A549 (cell line): ENCODE measurements around the gene ANKMY2. TPM values are rescaled to one million over a fixed set of nuclear protein-coding genes. Genes with fewer than 3 reads are reported as not detected.
A peak's percentile ranks its signal among the peaks of the same experiment; 100 is the strongest.

Experiments used
- ATAC-seq, 2 experiments: fragments of 200-7000 bp in 1 of 2; fragments of >200 bp in 1 of 2; cut with Nextera tagmentation in 1 of 2; cut with Tn5 transposase in 1 of 2; 3 replicates each; pipeline versions ENCODE4 v1.8.0 to v1.9.1; 2018 to 2020; ENCODE audit warnings: mild to moderate bottlenecking in 1 of 2, moderate library complexity in 1 of 2
- CTCF ChIA-PET: fragments of 300-600 bp; sonication (Branson Sonifier 250); formaldehyde crosslinking; extraction: SDS; loops from one replicate; lab custom pipeline; 2021; ENCODE audit warnings: antibody characterized with exemption, inconsistent platforms; lab: Yijun Ruan, JAX
- POLR2A ChIA-PET: fragments of 350-600 bp; formaldehyde crosslinking; extraction: SDS; loops from one replicate; lab custom pipeline; 2021; ENCODE audit warnings: antibody characterized with exemption, inconsistent platforms; lab: Yijun Ruan, JAX
- DNase-seq, 2 experiments: peaks; one replicate each; pipeline versions ENCODE4 v3.0.0 to v3.0.0-alpha.2; 2011 to 2016; ENCODE audit warnings: low read depth in 1 of 2, low spot score in 1 of 2
- FAIRE-seq: peaks from 2 replicates; lab custom pipeline; 2011; peaks lifted over from hg19 to GRCh38; lab: Jason Lieb, UNC
- H3K27ac ChIP-seq, 2 experiments: fragments of >200 bp; sonication (Bioruptor Twin); formaldehyde crosslinking; 3 replicates each; pipeline ENCODE4 v1.5.1; 2016 to 2017
- H3K4me1 ChIP-seq: fragments of >200 bp; sonication (Bioruptor Twin); formaldehyde crosslinking; 3 replicates; pipeline ENCODE4 v1.6.1; 2016
- H3K4me2 ChIP-seq: fragments of >200 bp; sonication (Bioruptor Twin); formaldehyde crosslinking; 3 replicates; pipeline ENCODE4 v1.6.1; 2016
- H3K4me3 ChIP-seq: fragments of >200 bp; sonication (Bioruptor Twin); formaldehyde crosslinking; 3 replicates; pipeline ENCODE4 v1.5.1; 2016
- H3K9me3 ChIP-seq: fragments of >200 bp; sonication (Bioruptor Twin); formaldehyde crosslinking; 3 replicates; pipeline ENCODE4 v1.6.1; 2016
- ATOH8 ChIP-seq: fragments of 250-450 bp; sonication (Bioruptor Pico); IDR thresholded peaks from 2 replicates; pipeline ENCODE4 v1.5.0; 2020; ENCODE audit warnings: low read depth, mild to moderate bottlenecking, moderate library complexity
- CTCF ChIP-seq: fragments of >200 bp; sonication (Bioruptor Twin); formaldehyde crosslinking; IDR thresholded peaks from 3 replicates; pipeline ENCODE4 v1.5.1; 2016
- EP300 ChIP-seq, 2 experiments: fragments of >200 bp; sonication (Bioruptor Twin); formaldehyde crosslinking; IDR thresholded peaks; 2 replicates in 1 of 2; 3 replicates in 1 of 2; pipeline ENCODE4 v1.6.1; 2016 to 2017
- FOSL2 ChIP-seq, 2 experiments: fragments of 450-650 bp in 1 of 2; fragments of >200 bp in 1 of 2; sonication (Bioruptor Twin) in 1 of 2; formaldehyde crosslinking; IDR thresholded peaks; 2 replicates each; pipeline versions ENCODE4 v1.5.0 to v1.6.1; 2016 to 2020; ENCODE audit warnings: mild to moderate bottlenecking in 1 of 2, moderate library complexity in 1 of 2
- HOXA7 ChIP-seq: fragments of 250-450 bp; sonication (Bioruptor Pico); IDR thresholded peaks from 2 replicates; pipeline ENCODE4 v1.5.0; 2020; ENCODE audit warnings: mild to moderate bottlenecking, moderate library complexity
- HOXB13 ChIP-seq: fragments of 250-450 bp; sonication (Bioruptor Pico); IDR thresholded peaks from 2 replicates; pipeline ENCODE4 v1.5.0; 2020; ENCODE audit warnings: low read depth, mild to moderate bottlenecking, moderate library complexity
- JUNB ChIP-seq: fragments of >200 bp; sonication (Bioruptor Twin); formaldehyde crosslinking; IDR thresholded peaks from 2 replicates; pipeline ENCODE4 v1.6.1; 2016
- NPAS2 ChIP-seq: fragments of 250-450 bp; sonication (Bioruptor Pico); IDR thresholded peaks from 2 replicates; pipeline ENCODE4 v1.8.0; 2022; ENCODE audit warnings: mild to moderate bottlenecking, moderate library complexity, borderline replicate concordance
- POLR2A ChIP-seq: IDR thresholded peaks from 2 replicates; pipeline ENCODE4 v1.6.1; 2012; ENCODE audit warnings: mild to moderate bottlenecking, low read length
- REST ChIP-seq: fragments of 200-600 bp; sonication (generic); IDR thresholded peaks from 2 replicates; pipeline ENCODE4 v1.6.1; 2016; ENCODE audit warnings: antibody characterized with exemption, mild to moderate bottlenecking, moderate library complexity
- ZSCAN20 ChIP-seq: fragments of 250-450 bp; sonication (Bioruptor Pico); IDR thresholded peaks from 2 replicates; pipeline ENCODE4 v1.8.0; 2022; ENCODE audit warnings: mild to moderate bottlenecking, moderate library complexity
- WGBS: methylation state at CpG from one replicate; pipeline ENCODE4 v1.1.6; 2017; ENCODE audit errors: missing lambda C conversion rate; 5-methylcytosine and 5-hydroxymethylcytosine counted together
- polyA plus RNA-seq, 4 experiments: library from polyadenylated mRNA; depleted of rRNA in 3 of 4; stranded (reverse); fragments of >200 nt; fragmentation: RNase III in 1 of 4; extraction: RNeasy Plus Mini Kit Qiagen cat#74134 plus additional on column Dnase treatment in 1 of 4; gene quantifications; 2 replicates in 3 of 4; 3 replicates in 1 of 4; pipeline ENCODE4 v1.2.3, GENCODE V29; 2011 to 2017
- TF ChIP-seq, protein P1 (sequence below): fragments of 450-650 bp; IDR thresholded peaks from 2 replicates; pipeline ENCODE4 v1.6.1; 2014; ENCODE audit warnings: antibody characterized with exemption

Gene ANKMY2
- polyA plus RNA-seq, 2 of the 4 experiments (the other 2 are of a cell fraction): 15.3 to 26.1 TPM

- H3K4me3 ChIP-seq: no peak overlapping the region
- no peak for DNase-seq
- WGBS: 90% methylated on average over 2 of the region's 2 CpGs
- no peaks in the 10 kb centered on the region for H3K4me1 ChIP-seq
- H3K9me3 ChIP-seq: no peaks in the 10 kb centered on the region
- no peak overlapping the region for H3K27ac ChIP-seq
- no peak overlapping the region for H3K4me2 ChIP-seq
- TF ChIP-seq HOXB13 (CRISPR knock-in tag) (no peak), NPAS2 (CRISPR knock-in tag) (no peak), FOSL2 (IDR thresholded peaks at IDR 0.05) (no peak), FOSL2 (CRISPR knock-in tag; IDR thresholded peaks at IDR 0.05) (peak; percentile 27; the same call in 1 of the 2 replicates)
- TF ChIP-seq, all 56 proteins: peak for 1
- POLR2A ChIA-PET: no interaction called here
- ATAC-seq (no peak), FAIRE-seq (no peak)
- CTCF ChIA-PET: no interaction called here
These were observed 25.6 kb downstream of the ANKMY2 start for GRCh38 chr7:16619979-16620408.

DNA sequence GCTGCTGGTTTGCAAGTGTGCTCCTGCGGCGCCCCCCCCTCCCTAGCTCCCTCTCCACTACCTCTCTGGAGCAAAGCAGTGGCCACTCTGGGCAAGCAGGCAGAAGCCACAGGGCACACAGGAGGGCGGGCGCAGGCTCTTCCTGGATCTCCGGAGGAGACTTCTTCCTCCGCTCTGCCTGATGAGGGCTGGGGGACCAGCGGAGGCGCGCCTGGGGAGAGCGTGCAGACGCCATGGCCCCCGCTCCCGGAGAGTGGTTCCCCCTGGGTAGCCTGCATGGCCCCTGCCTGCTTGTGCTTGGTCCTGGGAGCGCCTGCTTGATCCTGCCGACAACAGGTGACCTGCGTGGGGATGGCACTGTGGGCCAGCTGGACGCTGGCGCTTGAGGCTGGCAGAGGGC is 29.0 kb downstream of the ANKMY2 start:
- CTCF ChIA-PET: interaction anchor here (1.0 kb wide), 1 partner anchor 184 kb away, joined by 3 read pairs; no protein-coding TSS in a partner anchor
- no peak for ATAC-seq
- WGBS: 90% methylated on average over 16 of the region's 18 CpGs

More for the DNA sequence above, 29.0 kb downstream of the ANKMY2 start:
- H3K4me3 ChIP-seq: no peak overlapping the region
- TF ChIP-seq NPAS2 (CRISPR knock-in tag) (no peak), ATOH8 (CRISPR knock-in tag) (no peak), EP300 (IDR thresholded peaks at IDR 0.05) (no peak), JUNB (no peak), POLR2A (no peak), HOXA7 (CRISPR knock-in tag) (no peak), REST (no peak), ZSCAN20 (CRISPR knock-in tag) (no peak), CTCF (no peak)
- TF ChIP-seq, protein P1, sequence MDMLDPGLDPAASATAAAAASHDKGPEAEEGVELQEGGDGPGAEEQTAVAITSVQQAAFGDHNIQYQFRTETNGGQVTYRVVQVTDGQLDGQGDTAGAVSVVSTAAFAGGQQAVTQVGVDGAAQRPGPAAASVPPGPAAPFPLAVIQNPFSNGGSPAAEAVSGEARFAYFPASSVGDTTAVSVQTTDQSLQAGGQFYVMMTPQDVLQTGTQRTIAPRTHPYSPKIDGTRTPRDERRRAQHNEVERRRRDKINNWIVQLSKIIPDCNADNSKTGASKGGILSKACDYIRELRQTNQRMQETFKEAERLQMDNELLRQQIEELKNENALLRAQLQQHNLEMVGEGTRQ: no peak
- TF ChIP-seq, all 56 proteins: peak for 0
- Histone ChIP-seq H3K9me3 (no peaks in the 10 kb centered on the region), H3K27ac (no peak overlapping the region), H3K4me2 (no peak overlapping the region), H3K4me1 (no peaks in the 10 kb centered on the region)
- FAIRE-seq (no peak), DNase-seq (no peak)
- POLR2A ChIA-PET: no interaction called here
